HepG2 (cell line): ENCODE results near the gene CDKL5. TPM values are rescaled to one million over a fixed set of nuclear protein-coding genes. Genes with fewer than 3 reads are reported as not detected.

Source experiments
- ATAC-seq: fragments of 200-7000 bp; cut with Tn5 transposase; 3 replicates; pipeline ENCODE4 v1.9.1; 2020; ENCODE audit warnings: mild to moderate bottlenecking, moderate library complexity
- BruUV-seq: library from RNA; stranded (reverse); fragments of 400-500 nt; replicated peaks from 2 replicates; lab custom pipeline; 2021; lab: Mats Ljungman, UMichigan
- CTCF ChIA-PET: fragments of 300-600 bp; formaldehyde crosslinking; extraction: SDS; loops from one replicate; lab custom pipeline; 2021; ENCODE audit warnings: low total read pairs, inconsistent platforms, low intra/inter-chr PET ratio; lab: Yijun Ruan, JAX
- POLR2A ChIA-PET: fragments of 350-600 bp; sonication (Branson Sonifier 250); formaldehyde crosslinking; loops from one replicate; lab custom pipeline; 2020; ENCODE audit warnings: antibody characterized with exemption, inconsistent platforms; lab: Yijun Ruan, JAX
- DNase-seq: peaks from one replicate; pipeline ENCODE4 v3.0.0-alpha.2; 2015; ENCODE audit warnings: low spot score
- FAIRE-seq: peaks from 3 replicates; lab custom pipeline; 2011; peaks lifted over from hg19 to GRCh38; lab: Jason Lieb, UNC
- H2AFZ ChIP-seq: one replicate; pipeline ENCODE4 v1.6.1; 2011; ENCODE audit warnings: low read length, inconsistent platforms
- H3K27ac ChIP-seq: fragments of 300-600 bp; 3 replicates; pipeline ENCODE4 v1.8.0; 2011; ENCODE audit warnings: mixed run types, mild to moderate bottlenecking, mixed read lengths, low read length, inconsistent platforms; ENCODE audit not compliant: insufficient read depth; ENCODE audit errors: extremely low read length
- H3K27me3 ChIP-seq, 2 experiments: fragments of 200-600 bp in 1 of 2; 2 replicates in 1 of 2; 3 replicates in 1 of 2; pipeline versions ENCODE4 v1.6.0 to v1.8.0; 2011; ENCODE audit warnings: low read length in 2 of 2, mild to moderate bottlenecking in 2 of 2, moderate library complexity in 2 of 2, inconsistent platforms in 1 of 2; ENCODE audit not compliant: insufficient read depth in 2 of 2, control insufficient read depth in 1 of 2
- H3K36me3 ChIP-seq, 2 experiments: fragments of 200-600 bp in 1 of 2; replicated peaks in 1 of 2; 2 replicates in 1 of 2; 3 replicates in 1 of 2; pipeline versions ENCODE4 v1.5.1 to v1.8.0; 2011; ENCODE audit warnings: low read length in 2 of 2, inconsistent platforms in 1 of 2; ENCODE audit not compliant: insufficient read depth in 2 of 2, control insufficient read depth in 1 of 2
- H3K4me1 ChIP-seq: 2 replicates; pipeline ENCODE4 v1.5.1; 2012; ENCODE audit warnings: low read length, inconsistent platforms; ENCODE audit not compliant: insufficient read depth
- H3K4me2 ChIP-seq: 2 replicates; pipeline ENCODE4 v1.6.0; 2011; ENCODE audit warnings: low read depth, low read length, inconsistent platforms
- H3K4me3 ChIP-seq, 3 experiments: fragments of 200-600 bp in 1 of 3; sonication (generic), shearing (Covaris generic) in 1 of 3; replicated peaks in 1 of 3; 2 replicates each; pipeline ENCODE4 v1.5.1; 2011 to 2016; ENCODE audit warnings: low read length in 3 of 3, inconsistent platforms in 2 of 3, low read depth in 2 of 3, mild to moderate bottlenecking in 2 of 3, control low read depth in 1 of 3, mixed read lengths in 1 of 3; ENCODE audit not compliant: insufficient read depth in 1 of 3
- H3K79me2 ChIP-seq: one replicate; pipeline ENCODE4 v1.6.1; 2011; ENCODE audit warnings: low read length, inconsistent platforms; ENCODE audit not compliant: insufficient read depth
- H3K9ac ChIP-seq: 2 replicates; pipeline ENCODE4 v1.6.0; 2011; ENCODE audit warnings: mild to moderate bottlenecking, low read depth, low read length, inconsistent platforms; ENCODE audit not compliant: insufficient read depth
- H3K9me3 ChIP-seq: 2 replicates; pipeline ENCODE4 v1.5.1; 2012; ENCODE audit warnings: mild to moderate bottlenecking, low read length
- H4K20me1 ChIP-seq: 2 replicates; pipeline ENCODE4 v1.6.0; 2011; ENCODE audit warnings: inconsistent platforms, mild to moderate bottlenecking, low read length, moderate library complexity; ENCODE audit not compliant: insufficient read depth
- CCAR2 ChIP-seq: fragments of 200-400 bp; formaldehyde crosslinking; optimal IDR thresholded peaks from 2 replicates; pipeline ENCODE3; 2018; ENCODE audit warnings: low read depth, mild to moderate bottlenecking, low read length, moderate library complexity
- CERS6 ChIP-seq: sonication (generic); formaldehyde crosslinking; IDR thresholded peaks from 2 replicates; pipeline ENCODE4 v1.5.0; 2020; ENCODE audit warnings: missing genetic modification reagents
- NFE2 ChIP-seq: sonication (generic); formaldehyde crosslinking; IDR thresholded peaks from 2 replicates; pipeline ENCODE4 v1.4.0; 2020; ENCODE audit warnings: missing genetic modification reagents
- THRA ChIP-seq: sonication (generic); formaldehyde crosslinking; IDR thresholded peaks from 2 replicates; pipeline ENCODE4 v1.4.0; 2020; ENCODE audit warnings: missing genetic modification reagents, borderline replicate concordance
- ZNF10 ChIP-seq: sonication (generic); formaldehyde crosslinking; IDR thresholded peaks from 2 replicates; pipeline ENCODE4 v1.4.0; 2020; ENCODE audit warnings: mild to moderate bottlenecking, low read depth, missing genetic modification reagents, borderline replicate concordance
- ZNF160 ChIP-seq: sonication (generic); formaldehyde crosslinking; IDR thresholded peaks from 2 replicates; pipeline ENCODE4 v1.8.0; 2022; ENCODE audit warnings: mild to moderate bottlenecking, inconsistent platforms, missing genetic modification reagents
- WGBS: methylation state at CpG from one replicate; pipeline ENCODE4 v1.1.6; 2017; ENCODE audit warnings: low lambda C conversion rate; 5-methylcytosine and 5-hydroxymethylcytosine counted together
- in situ Hi-C: cut with HindIII; loops from 2 replicates; pipeline ENCODE4 v1.10.0; 2017; ENCODE audit warnings: low pct_unique_long_range_greater_than_20kb; ENCODE audit not compliant: extremely low pct_ligation_motif_present
- intact Hi-C: fragments of 100-400 bp; cut with micrococcal nuclease; formaldehyde crosslinking; loops from one replicate; pipeline ENCODE4 v1.10.0; 2022; ENCODE audit not compliant: unreplicated experiment
- polyA plus RNA-seq, 8 experiments: library from polyadenylated mRNA; depleted of rRNA in 3 of 8; stranded (reverse) in 7 of 8; unstranded in 1 of 8; fragments of >200 nt; fragmentation: Illumina TruSeq in 4 of 8; extraction: Trizol in 4 of 8; gene quantifications; 2 replicates each; pipeline versions ENCODE4 v1.2.1 to v1.2.3, GENCODE V29; 2011 to 2016; ENCODE audit warnings: low read depth in 4 of 8, missing spikeins in 1 of 8, mixed read lengths in 1 of 8; ENCODE audit not compliant: insufficient read depth in 1 of 8
- total RNA-seq, 5 experiments: library from RNA; depleted of rRNA; stranded (reverse); fragments of >200 nt; fragmentation: Illumina TruSeq; extraction: Trizol; gene quantifications; 2 replicates each; pipeline ENCODE4 v1.2.3, GENCODE V29; 2016; ENCODE audit warnings: low read depth in 1 of 5
- TF ChIP-seq, protein P1 (sequence below): sonication (generic); formaldehyde crosslinking; IDR thresholded peaks from 2 replicates; pipeline ENCODE4 v1.4.0; 2020; ENCODE audit warnings: mild to moderate bottlenecking, missing genetic modification reagents
- TF ChIP-seq, protein P2 (sequence below): IDR thresholded peaks from 2 replicates; pipeline ENCODE4 v1.6.1; 2016

Gene CDKL5
- total and polyA plus RNA-seq, 2 of the 13 experiments (the other 11 are each of a cell fraction or from before 2014, with no cell fraction given), result 2.8 to 7.0 TPM

GRCh38 chrX:18468599-18468998 lies 43.2 kb downstream of the CDKL5 start:
- H3K4me1 ChIP-seq, result peaks cover 16% of the 10 kb centered on the region
- no peaks in the 10 kb centered on the region for H3K27me3 ChIP-seq
- no peak overlapping the region for H3K9ac ChIP-seq
- intact Hi-C loops, result no loop called here
- no peak for DNase-seq
- H3K9me3 ChIP-seq, result no peaks in the 10 kb centered on the region
- TF ChIP-seq, protein P1, sequence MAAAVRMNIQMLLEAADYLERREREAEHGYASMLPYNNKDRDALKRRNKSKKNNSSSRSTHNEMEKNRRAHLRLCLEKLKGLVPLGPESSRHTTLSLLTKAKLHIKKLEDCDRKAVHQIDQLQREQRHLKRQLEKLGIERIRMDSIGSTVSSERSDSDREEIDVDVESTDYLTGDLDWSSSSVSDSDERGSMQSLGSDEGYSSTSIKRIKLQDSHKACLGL, result no peak
- TF ChIP-seq ZNF10, result no peak
- no peak for TF ChIP-seq NFE2 (CRISPR knock-in tag)
- TF ChIP-seq, protein P2, sequence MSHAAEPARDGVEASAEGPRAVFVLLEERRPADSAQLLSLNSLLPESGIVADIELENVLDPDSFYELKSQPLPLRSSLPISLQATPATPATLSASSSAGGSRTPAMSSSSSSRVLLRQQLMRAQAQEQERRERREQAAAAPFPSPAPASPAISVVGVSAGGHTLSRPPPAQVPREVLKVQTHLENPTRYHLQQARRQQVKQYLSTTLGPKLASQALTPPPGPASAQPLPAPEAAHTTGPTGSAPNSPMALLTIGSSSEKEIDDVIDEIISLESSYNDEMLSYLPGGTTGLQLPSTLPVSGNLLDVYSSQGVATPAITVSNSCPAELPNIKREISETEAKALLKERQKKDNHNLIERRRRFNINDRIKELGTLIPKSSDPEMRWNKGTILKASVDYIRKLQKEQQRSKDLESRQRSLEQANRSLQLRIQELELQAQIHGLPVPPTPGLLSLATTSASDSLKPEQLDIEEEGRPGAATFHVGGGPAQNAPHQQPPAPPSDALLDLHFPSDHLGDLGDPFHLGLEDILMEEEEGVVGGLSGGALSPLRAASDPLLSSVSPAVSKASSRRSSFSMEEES (CRISPR knock-in tag), result no peak
- TF ChIP-seq THRA (CRISPR knock-in tag), result no peak
- TF ChIP-seq CERS6 (CRISPR knock-in tag), result no peak
- no peak for TF ChIP-seq CCAR2
- no peak for TF ChIP-seq ZNF160
- in situ Hi-C loops, result no loop called here
- H2AFZ ChIP-seq, result no peak overlapping the region
- no peaks in the 10 kb centered on the region for H4K20me1 ChIP-seq
- BruUV-seq, result no TSS peak
- H3K4me3 ChIP-seq, result no peak overlapping the region
- H3K4me2 ChIP-seq, result no peak overlapping the region
- no peak for ATAC-seq
- H3K79me2 ChIP-seq, result peaks cover 1% of the 10 kb centered on the region
- ChIA-PET POLR2A (no interaction called here), CTCF (no interaction called here)
- H3K36me3 ChIP-seq, result no peaks in the 10 kb centered on the region
- no peak overlapping the region for H3K27ac ChIP-seq
- no peak for FAIRE-seq
- WGBS, result 92% methylated on average over 4 of the region's 4 CpGs
